ENCODE measurements around the gene LEP. TPM values are rescaled to one million over a fixed set of nuclear protein-coding genes. Genes with fewer than 3 reads are reported as not detected.

LEP gene
- total RNA-seq, 1 donor from 2014 or later: not detected

DNA sequence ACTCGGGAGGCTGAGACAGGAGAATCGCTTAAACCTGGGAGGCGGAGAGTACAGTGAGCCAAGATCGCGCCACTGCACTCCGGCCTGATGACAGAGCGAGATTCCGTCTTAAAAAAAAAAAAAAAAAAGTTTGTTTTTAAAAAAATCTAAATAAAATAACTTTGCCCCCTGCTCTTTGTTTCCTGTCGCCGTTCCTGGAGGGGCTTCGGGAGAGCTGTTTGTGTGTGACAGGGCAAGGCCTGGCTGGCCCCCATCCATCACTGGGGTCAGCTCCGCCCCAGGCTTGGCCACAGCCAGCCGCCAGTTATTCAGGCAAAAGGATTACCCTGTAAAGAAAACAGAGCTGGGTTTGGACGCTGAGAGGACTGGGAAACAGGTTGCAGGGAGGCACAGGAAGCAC lies 16.4 kb downstream of the LEP start:
- TF ChIP-seq, protein P1, sequence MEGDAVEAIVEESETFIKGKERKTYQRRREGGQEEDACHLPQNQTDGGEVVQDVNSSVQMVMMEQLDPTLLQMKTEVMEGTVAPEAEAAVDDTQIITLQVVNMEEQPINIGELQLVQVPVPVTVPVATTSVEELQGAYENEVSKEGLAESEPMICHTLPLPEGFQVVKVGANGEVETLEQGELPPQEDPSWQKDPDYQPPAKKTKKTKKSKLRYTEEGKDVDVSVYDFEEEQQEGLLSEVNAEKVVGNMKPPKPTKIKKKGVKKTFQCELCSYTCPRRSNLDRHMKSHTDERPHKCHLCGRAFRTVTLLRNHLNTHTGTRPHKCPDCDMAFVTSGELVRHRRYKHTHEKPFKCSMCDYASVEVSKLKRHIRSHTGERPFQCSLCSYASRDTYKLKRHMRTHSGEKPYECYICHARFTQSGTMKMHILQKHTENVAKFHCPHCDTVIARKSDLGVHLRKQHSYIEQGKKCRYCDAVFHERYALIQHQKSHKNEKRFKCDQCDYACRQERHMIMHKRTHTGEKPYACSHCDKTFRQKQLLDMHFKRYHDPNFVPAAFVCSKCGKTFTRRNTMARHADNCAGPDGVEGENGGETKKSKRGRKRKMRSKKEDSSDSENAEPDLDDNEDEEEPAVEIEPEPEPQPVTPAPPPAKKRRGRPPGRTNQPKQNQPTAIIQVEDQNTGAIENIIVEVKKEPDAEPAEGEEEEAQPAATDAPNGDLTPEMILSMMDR (IDR thresholded peaks at IDR 0.05; ENCODE audit: unreplicated experiment): no peak
- Mint-ChIP-seq H3K27me3 (no peaks in the 10 kb centered on the region), H3K4me1 (ENCODE audit: low read depth) (peaks cover 30% of the 10 kb centered on the region), H3K27ac (peak overlapping the region; percentile 74), H3K4me3 (ENCODE audit: low read depth) (no peak overlapping the region), H3K36me3 (ENCODE audit: insufficient read depth) (peaks cover 1% of the 10 kb centered on the region), H3K9me3 (ENCODE audit: low read depth) (no peaks in the 10 kb centered on the region)
- no peak for DNase-seq (ENCODE audit: low spot score, unreplicated experiment)

- no peaks in the 10 kb centered on the region for H3K27me3 Mint-ChIP-seq
- H3K4me3 Mint-ChIP-seq (ENCODE audit: low read depth): peak overlapping the region; percentile 22
- TF ChIP-seq, protein P1 (IDR thresholded peaks at IDR 0.05; ENCODE audit: unreplicated experiment): no peak
- H3K36me3 Mint-ChIP-seq (ENCODE audit: insufficient read depth): peaks cover 1% of the 10 kb centered on the region
- H3K4me1 Mint-ChIP-seq (ENCODE audit: low read depth): peaks cover 30% of the 10 kb centered on the region
- H3K27ac Mint-ChIP-seq: peak overlapping the region; percentile 94
- no peak for DNase-seq (ENCODE audit: low spot score, unreplicated experiment)
- H3K9me3 Mint-ChIP-seq (ENCODE audit: low read depth): no peaks in the 10 kb centered on the region
Observed at GRCh38 chr7:128259131-128260061, 18.3 kb downstream of the LEP start.

GRCh38 chr7:128260069-128260795 lies 19.2 kb downstream of the LEP start:
- Mint-ChIP-seq H3K4me3 (ENCODE audit: low read depth) (no peak overlapping the region), H3K4me1 (ENCODE audit: low read depth) (peaks cover 30% of the 10 kb centered on the region), H3K36me3 (ENCODE audit: insufficient read depth) (peaks cover 1% of the 10 kb centered on the region), H3K27ac (peak overlapping the region; percentile 94), H3K9me3 (ENCODE audit: low read depth) (no peaks in the 10 kb centered on the region), H3K27me3 (no peaks in the 10 kb centered on the region)
- DNase-seq (ENCODE audit: low spot score, unreplicated experiment): no peak
- TF ChIP-seq, protein P1 (IDR thresholded peaks at IDR 0.05; ENCODE audit: unreplicated experiment): no peak

DNA sequence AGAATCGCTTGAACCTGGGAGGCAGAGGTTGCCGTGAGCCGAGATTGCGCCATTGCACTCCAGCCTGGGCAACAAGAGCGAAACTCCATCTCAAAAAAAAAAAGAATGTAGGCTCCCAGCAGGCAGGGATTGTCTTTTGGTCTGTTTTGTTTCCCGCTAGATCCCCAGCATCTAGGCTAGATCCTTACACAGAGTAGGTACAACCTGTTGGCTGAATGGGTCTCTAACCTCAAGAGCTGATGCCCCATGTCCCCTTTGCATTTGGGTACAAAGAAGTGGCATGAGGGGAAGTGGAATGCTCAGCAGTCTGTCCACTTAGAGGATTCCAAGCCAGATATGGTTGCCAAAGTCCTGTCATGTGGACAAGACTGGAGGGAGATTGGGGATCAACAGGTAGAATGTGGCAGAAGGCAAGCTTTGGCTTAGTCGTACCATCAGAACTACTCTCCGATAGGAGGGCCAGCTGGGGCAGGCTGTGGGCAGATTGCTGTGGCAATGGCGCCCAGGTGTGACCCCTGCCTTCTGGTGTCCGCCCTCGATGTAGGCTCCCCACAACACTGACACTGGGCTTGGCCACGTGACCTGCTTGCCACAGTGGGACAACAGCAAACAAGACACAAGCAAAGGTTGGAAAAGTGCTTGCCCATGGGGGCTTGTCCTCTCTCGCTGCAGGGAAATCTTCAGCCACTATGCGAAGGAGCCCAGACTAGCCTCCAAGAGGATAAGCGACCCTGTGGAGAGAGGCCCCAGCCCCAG lies 21.4 kb downstream of the LEP start:
- H3K9me3 Mint-ChIP-seq (ENCODE audit: low read depth): no peaks in the 10 kb centered on the region
- H3K4me3 Mint-ChIP-seq (ENCODE audit: low read depth): no peak overlapping the region
- no peaks in the 10 kb centered on the region for H3K36me3 Mint-ChIP-seq (ENCODE audit: insufficient read depth)
- no peak overlapping the region for H3K27ac Mint-ChIP-seq
- H3K27me3 Mint-ChIP-seq: peaks cover 12% of the 10 kb centered on the region
- no peak for DNase-seq (ENCODE audit: low spot score, unreplicated experiment)
- H3K4me1 Mint-ChIP-seq (ENCODE audit: low read depth): peaks cover 35% of the 10 kb centered on the region
- TF ChIP-seq, protein P1 (IDR thresholded peaks at IDR 0.05; ENCODE audit: unreplicated experiment): no peak

DNA sequence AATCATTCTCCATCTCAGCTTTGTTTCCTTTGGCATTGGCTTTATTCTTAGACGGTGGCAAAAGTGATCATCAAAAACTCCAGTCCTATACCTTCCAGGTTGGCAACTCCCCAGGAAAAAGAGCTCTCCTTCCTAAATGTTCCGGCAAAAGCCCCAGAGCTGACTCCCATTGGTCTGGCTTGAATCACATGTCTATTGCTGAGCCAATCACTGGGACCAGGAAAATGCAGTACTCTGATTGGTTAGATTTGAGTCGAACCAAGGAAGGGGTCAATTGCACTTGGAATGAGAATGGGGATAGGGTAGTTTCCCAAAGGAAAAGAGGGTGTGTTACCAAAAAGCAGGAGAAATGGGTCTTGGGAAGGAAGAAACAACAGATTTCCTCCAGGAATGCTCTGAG lies 22.3 kb downstream of the LEP start:
- TF ChIP-seq, protein P1 (IDR thresholded peaks at IDR 0.05; ENCODE audit: unreplicated experiment): no peak
- no peak overlapping the region for H3K27ac Mint-ChIP-seq
- H3K9me3 Mint-ChIP-seq (ENCODE audit: low read depth): no peaks in the 10 kb centered on the region
- H3K4me3 Mint-ChIP-seq (ENCODE audit: low read depth): no peak overlapping the region
- H3K27me3 Mint-ChIP-seq: peaks cover 16% of the 10 kb centered on the region
- H3K36me3 Mint-ChIP-seq (ENCODE audit: insufficient read depth): no peaks in the 10 kb centered on the region
- peaks cover 30% of the 10 kb centered on the region for H3K4me1 Mint-ChIP-seq (ENCODE audit: low read depth)
- DNase-seq (ENCODE audit: low spot score, unreplicated experiment): no peak
